Cardiac muscle cell (in vitro differentiated cells and primary cell): ENCODE data around the gene MRPL14. TPM values are rescaled to one million over a fixed set of nuclear protein-coding genes. Genes with fewer than 3 reads are reported as not detected.

Source experiments
- DNase-seq, 2 donors: peaks; one replicate each; pipeline versions ENCODE4 v3.0.0 to v3.0.0-alpha.2; 2010 to 2017; ENCODE audit warnings: low read depth in 1 of 2, low spot score in 1 of 2
- H3K27ac ChIP-seq: fragments of 200-600 bp; sonication (generic); 2 replicates; pipeline ENCODE4 v1.5.1; 2016
- H3K27me3 ChIP-seq: fragments of 200-600 bp; sonication (generic); 2 replicates; pipeline ENCODE4 v1.6.0; 2016; ENCODE audit warnings: control low read depth
- H3K36me3 ChIP-seq: fragments of 200-600 bp; sonication (generic); 2 replicates; pipeline ENCODE4 v1.5.1; 2016; ENCODE audit warnings: control low read depth
- H3K4me1 ChIP-seq: fragments of 200-600 bp; sonication (generic); 2 replicates; pipeline ENCODE4 v1.8.1; 2017; ENCODE audit warnings: low read depth, mild to moderate bottlenecking, mixed run types
- H3K4me3 ChIP-seq: fragments of 200-600 bp; sonication (generic); 2 replicates; pipeline ENCODE4 v1.5.1; 2016; ENCODE audit warnings: mild to moderate bottlenecking
- H3K9me3 ChIP-seq: fragments of 200-600 bp; sonication (generic); 2 replicates; pipeline ENCODE4 v1.5.1; 2017; ENCODE audit warnings: low read depth, mild to moderate bottlenecking, control low read depth
- polyA plus RNA-seq: library from polyadenylated mRNA; unstranded; fragments of >200 nt; fragmentation: Nextera tagmentation; extraction: Ambion mirVana; gene quantifications from 2 replicates; pipeline ENCODE4 v1.2.1, GENCODE V29; 2016
- total RNA-seq: library from RNA; depleted of rRNA; stranded (reverse); fragments of >200 nt; gene quantifications from 2 replicates; pipeline ENCODE4 v1.2.3, GENCODE V29; 2016
- TF ChIP-seq, protein P1 (sequence below): IDR thresholded peaks from 2 replicates; pipeline ENCODE4 v1.5.1; 2012; ENCODE audit warnings: low read depth, mild to moderate bottlenecking, low read length

MRPL14 gene
- total RNA-seq (66.4 and 78.8 TPM in 2 replicates), polyA plus RNA-seq (130 and 165 TPM in 2 replicates)

DNA sequence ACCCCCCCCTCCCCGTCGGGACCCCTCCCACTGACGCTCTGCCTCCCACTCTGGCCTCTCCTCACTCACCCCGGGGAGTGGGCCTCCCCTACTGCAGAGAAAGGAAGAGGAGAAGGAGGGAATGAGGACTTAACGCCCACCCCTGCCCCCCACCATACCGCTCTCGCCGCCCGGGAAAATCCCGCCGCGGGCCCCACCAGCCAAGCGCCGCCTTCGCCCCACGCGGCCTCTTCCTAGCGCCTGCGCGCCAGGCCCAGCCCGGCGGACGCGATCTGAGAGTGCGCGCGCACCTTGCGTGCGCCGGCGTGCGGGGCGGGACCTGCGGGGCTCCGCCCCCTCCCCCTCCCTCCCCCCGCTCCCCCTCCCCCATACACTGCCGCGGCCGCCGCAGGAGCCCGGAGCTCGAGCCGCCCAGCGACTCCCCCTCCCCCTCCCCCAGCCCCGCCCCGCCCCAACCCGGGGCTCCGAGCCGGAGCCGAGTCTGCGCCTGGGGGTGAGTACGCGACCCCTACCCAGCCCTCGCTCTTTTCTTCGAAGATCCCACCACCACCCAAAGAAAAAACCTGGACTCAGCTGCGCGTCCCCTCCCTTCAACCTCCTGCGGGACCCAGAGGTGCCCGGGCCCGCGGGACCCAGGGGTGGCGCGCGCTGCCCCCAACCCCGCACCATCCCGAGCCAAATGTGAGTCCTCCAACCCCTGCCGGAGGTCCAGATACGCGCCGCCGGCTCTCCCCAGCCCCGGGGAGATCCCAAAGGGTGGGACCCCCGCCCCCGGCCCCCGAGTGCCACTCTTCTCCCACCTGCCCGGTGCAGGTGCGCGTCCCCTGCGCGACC lies at the start of gene MRPL14, which contains the start of gene TMEM63B:
Gene MRPL14, minus strand, starts transcription at position 267 of the 834 bp plus-strand sequence. CDS start 10,841 bp downstream, outside the sequence.
Gene TMEM63B, plus strand, starts transcription at position 369 of the 834 bp plus-strand sequence. CDS start 7,031 bp downstream, outside the sequence.
- Histone ChIP-seq H3K4me1 (peaks cover 37% of the 10 kb centered on the region), H3K4me3 (peak within 1 kb of the TSS; percentile 82), H3K9me3 (no peaks in the 10 kb centered on the region), H3K27me3 (no peaks in the 10 kb centered on the region), H3K27ac (peak within 1 kb of the TSS; percentile 96), H3K36me3 (no peaks in the 10 kb centered on the region)
- DNase-seq: peak; percentile 93 to 95
- TF ChIP-seq, protein P1, sequence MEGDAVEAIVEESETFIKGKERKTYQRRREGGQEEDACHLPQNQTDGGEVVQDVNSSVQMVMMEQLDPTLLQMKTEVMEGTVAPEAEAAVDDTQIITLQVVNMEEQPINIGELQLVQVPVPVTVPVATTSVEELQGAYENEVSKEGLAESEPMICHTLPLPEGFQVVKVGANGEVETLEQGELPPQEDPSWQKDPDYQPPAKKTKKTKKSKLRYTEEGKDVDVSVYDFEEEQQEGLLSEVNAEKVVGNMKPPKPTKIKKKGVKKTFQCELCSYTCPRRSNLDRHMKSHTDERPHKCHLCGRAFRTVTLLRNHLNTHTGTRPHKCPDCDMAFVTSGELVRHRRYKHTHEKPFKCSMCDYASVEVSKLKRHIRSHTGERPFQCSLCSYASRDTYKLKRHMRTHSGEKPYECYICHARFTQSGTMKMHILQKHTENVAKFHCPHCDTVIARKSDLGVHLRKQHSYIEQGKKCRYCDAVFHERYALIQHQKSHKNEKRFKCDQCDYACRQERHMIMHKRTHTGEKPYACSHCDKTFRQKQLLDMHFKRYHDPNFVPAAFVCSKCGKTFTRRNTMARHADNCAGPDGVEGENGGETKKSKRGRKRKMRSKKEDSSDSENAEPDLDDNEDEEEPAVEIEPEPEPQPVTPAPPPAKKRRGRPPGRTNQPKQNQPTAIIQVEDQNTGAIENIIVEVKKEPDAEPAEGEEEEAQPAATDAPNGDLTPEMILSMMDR: no peak

DNA sequence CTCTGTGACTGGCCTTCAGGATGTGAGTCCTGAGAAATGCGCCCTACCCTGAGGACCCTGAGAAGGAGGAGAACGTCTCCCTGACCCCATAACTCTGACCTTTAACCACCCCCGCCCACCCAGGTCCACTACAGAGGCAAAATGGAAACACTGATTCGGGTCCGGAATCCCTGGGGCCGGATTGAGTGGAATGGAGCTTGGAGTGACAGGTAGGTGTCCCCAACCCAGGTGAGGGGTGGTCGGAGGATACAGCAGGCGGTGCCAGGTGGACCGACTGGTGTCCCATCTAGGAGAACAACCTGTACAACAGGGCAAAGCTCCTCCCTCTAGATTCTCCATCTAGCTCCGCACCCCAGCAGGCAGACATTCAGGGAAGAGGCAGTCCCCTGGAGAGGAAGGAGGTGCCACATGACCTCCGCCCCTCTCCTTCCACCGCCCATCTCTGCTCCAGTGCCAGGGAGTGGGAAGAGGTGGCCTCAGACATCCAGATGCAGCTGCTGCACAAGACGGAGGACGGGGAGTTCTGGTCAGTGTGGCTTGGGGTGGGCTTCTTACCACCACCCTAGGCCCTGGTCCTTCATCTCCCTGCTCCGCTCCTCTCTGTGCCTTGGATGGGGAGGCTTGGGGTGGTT lies 49.0 kb upstream of the MRPL14 start:
- Histone ChIP-seq H3K4me1 (no peaks in the 10 kb centered on the region), H3K27ac (no peak overlapping the region), H3K9me3 (no peaks in the 10 kb centered on the region), H3K4me3 (no peak overlapping the region), H3K27me3 (no peaks in the 10 kb centered on the region), H3K36me3 (no peaks in the 10 kb centered on the region)
- TF ChIP-seq, protein P1: no peak
- no peak for DNase-seq

DNA sequence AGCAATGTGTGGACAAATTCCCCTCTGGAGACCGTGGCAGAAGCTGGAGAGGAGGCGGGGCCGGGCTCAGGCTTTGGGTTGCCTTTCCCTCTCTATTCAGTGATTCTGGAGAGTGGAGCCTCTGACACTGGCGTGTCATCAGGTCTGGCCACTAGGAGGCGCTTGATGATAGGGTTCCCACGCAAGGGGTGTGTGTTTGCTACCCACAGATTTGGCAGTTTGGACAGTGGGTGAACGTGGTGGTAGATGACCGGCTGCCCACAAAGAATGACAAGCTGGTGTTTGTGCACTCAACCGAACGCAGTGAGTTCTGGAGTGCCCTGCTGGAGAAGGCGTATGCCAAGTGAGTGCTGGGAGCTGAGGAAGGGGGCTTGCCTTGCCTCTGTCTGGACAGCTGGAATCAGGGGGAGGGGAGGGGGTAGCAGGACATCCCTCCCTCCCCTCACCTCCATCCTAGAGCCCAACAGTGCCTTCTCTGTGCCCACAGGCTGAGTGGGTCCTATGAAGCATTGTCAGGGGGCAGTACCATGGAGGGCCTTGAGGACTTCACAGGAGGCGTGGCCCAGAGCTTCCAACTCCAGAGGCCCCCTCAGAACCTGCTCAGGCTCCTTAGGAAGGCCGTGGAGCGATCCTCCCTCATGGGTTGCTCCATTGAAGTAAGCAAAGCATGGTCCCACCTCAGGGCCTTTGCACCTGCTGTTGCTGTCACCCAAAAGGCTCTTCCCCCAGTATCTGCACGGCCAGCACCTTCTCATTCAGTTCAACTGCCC lies 45.7 kb upstream of the MRPL14 start:
- TF ChIP-seq, protein P1: peak; percentile 96
- H3K27me3 ChIP-seq: no peaks in the 10 kb centered on the region
- H3K27ac ChIP-seq: no peak overlapping the region
- no peak overlapping the region for H3K4me3 ChIP-seq
- H3K9me3 ChIP-seq: no peaks in the 10 kb centered on the region
- H3K36me3 ChIP-seq: no peaks in the 10 kb centered on the region
- H3K4me1 ChIP-seq: no peaks in the 10 kb centered on the region
- peak; percentile 81 to 89 for DNase-seq

DNA sequence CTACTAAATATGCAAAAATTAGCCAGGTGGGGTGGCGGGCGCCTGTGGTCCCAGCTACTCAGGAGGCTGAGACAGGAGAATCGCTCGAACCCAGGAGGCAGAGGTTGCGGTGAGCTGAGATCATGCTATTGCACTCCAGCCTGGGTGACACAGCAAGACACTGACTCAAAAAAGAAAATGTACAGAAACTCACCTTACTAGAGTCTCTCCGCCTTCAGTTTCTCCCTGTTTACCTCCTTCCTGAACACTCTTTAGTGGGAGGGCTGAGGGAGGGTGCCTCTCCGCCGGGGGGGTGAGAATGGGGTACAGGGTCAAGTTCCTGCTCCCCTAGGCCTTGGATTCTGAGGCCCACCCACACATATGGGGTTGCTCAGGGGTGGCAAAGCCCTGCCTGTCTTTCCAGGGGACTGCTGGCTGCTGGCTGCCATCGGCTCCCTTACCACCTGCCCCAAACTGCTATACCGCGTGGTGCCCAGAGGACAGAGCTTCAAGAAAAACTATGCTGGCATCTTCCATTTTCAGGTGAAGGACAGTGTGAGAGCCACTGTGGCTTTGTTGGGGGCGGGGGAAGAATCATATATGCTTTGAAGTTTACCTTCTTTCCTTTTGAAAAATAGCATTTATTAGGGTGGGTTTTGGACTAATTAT lies 44.8 kb upstream of the MRPL14 start:
- Histone ChIP-seq H3K27me3 (no peaks in the 10 kb centered on the region), H3K4me3 (no peak overlapping the region), H3K36me3 (no peaks in the 10 kb centered on the region), H3K4me1 (no peaks in the 10 kb centered on the region), H3K27ac (no peak overlapping the region), H3K9me3 (no peaks in the 10 kb centered on the region)
- TF ChIP-seq, protein P1: no peak
- no peak for DNase-seq
